Brain pericyte (primary cell): ENCODE data around the gene FBXL19.

Experiments
- DNase-seq: peaks from one replicate; pipeline ENCODE4 v3.0.0-alpha.2; 2012; ENCODE audit warnings: low read depth, low spot score

Gene FBXL19

DNA sequence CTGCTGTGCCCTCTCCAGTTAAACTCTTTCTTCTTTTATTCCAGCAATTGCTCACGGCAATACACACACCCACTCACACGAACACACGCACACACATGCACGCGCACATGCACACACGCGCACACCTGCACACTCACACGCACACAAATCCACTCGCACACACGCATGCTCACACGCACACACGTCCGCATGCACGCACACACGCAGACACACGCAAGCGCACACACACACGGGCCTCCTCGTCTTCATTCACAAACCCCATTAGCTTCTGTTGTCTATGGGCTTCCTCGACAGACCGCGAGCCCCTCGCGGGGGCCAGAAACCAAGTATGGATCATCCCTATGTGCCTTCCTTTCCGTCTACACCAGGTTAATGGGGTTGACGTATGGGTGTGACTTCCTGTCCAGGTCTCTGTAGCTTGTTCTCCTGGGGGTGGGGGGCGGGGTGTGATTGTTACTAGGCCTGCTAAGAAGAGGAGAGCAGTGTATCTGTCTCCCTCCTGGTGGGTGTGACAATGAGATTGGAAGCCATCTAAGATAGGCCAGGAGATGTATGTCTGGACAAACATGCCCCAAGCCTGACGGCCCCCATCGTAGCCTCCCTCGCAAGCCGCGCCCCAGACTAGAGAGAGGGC lies 27.6 kb upstream of the FBXL19 start:
- no peak for DNase-seq

DNA sequence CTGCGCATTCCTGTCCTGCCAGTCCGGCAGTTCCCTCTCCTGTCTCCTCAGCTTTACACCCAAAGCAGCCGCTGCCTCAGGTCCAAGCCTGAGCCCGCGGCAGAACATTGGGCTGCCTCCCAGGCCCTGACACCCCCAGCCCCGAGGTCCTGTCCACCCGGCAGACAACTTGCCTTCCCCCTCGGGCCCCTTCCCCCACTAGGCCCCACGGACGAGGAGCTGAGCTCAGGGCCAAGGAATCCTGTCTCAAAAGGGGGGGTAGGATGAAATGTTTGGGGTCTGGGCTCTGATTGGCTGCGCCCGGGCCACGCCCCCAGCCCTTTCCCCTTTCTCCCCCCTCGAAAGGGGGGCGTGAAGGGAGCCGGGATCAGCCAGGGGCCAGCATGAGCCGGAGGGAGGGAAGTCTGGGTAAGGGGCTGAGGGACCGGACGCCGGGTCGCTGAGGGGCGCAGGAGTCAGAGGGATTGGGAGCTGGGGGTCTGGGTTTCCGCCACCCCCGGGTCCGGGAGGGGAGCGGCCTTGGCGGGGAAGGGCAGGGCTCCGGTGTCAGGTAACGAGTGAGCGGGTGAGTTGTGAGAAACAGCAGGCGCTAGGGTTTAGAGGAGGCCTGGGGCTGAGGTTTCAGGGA lies 27.0 kb upstream of the FBXL19 start, which contains the start of gene CTF1:
TSS of gene CTF1 (plus strand) at position 354 of the 628 bp plus-strand sequence. CDS start at position 384, 30 bp downstream.
- peak; percentile 39 for DNase-seq

DNA sequence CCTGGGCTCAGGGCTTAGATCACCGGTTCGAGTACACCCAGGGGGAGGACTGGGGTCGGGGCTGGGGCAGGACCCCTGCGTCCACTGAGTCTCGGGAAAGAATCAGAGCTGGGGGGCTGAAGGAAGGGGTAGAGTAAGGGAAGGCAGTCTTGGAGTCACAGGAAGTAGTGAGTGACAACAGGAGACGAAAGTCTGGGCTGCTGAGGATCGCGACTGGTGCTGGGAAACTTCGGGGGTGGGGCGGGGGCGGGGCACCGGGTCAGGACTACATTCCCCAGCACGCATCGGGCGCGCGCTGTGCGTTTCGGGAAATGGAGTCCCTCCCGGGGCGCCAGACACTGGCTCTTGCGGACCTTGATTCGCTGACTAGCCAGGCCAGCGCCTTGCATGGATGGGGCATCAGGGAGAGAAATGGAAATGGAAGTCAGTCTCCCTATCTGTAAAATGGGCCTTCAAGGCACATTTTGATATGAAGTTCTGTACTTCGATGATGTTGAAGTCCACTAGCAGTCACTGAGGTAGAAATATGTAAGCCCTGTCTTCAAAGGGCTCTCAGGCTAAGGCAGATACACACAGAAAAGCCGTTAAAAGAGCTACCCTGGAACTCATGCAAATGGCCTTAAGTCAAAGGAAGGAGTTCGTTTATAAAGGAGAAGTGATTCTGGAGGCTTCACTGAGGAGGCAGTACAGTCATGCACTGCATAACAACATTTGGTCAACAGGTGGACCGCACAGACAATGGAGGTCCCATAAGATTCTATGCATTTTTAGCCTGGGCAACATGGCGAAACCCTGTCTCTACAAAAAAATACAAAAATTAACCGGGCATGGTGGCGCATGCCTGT lies 26.3 kb upstream of the FBXL19 start:
- peak; percentile 39 for DNase-seq

DNA sequence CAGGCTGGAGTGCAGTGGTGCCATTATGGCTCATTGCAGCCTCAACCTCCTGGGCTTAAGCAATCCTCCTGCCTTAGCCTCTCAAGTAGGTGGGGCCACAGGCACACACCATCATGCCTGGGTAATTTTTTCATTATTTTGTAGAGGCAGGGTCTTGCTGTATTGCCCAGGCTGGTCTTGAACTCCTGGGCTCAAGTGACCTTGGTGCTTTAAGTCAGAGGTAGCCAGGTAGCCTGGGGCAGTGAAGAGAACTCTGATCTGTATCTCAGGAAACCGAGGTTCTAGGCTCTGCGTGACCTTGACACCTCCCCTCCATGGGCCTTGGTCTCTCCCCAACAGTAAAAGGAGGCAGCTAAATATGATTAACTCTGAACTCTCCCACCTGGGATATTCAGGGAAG lies 23.6 kb upstream of the FBXL19 start:
- no peak for DNase-seq

DNA sequence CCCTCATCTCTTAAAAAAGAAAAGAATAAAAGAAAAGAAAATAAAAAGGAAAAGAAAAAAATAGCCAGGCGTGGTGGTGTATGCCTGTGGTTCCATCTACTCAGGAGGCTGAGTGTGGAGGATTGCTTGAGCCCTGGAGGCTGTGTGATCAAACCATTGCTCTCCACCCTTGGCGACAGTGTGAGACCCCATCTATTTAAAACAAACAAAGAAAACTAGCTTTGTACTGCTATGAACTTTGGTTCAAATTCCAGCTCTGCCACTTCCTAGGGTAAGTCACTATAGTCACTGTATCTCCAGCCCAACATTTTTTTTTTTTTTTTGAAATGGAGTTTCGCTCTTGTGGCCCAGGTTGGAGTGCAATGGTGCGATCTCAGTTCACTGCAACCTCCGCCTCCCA lies 22.8 kb upstream of the FBXL19 start:
- DNase-seq: no peak

DNA sequence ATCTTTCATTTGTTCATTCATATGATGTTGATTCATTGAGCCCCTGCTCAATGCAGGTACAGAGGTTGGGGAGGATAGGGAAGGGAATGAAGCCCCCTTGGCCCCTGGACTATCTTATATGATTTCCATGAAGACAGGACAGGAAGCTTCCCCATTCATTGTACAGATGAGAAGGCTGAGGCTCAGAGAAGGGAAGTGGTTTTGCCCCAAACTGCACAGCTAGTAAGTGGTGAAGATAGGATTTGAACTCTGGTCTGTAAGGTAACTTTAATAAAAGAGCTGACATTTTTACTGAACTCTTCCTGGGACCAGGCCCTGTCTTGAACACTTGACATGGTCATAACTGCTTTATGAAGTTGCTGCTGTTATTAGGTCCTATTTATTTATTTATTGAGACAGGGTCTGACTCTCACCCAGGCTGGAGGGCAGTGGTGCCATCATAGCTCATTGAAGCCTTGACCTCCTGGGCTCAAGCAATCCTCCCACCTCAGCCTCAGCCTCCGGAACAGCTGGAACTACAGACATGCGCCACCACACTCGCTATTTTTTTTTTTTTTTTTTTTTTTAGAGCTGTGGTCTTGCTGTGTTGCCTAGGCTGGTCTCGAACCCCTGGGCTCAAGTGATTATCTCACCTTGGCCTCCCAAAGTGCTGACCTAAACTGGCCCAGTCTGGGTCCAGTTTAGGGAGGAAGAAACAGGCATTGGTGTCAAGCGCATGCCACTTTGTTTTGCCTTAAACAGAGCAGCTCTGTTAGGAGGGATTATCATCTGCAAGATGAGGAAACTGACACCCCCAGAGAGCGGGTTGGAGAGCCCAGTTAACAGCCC lies 22.0 kb upstream of the FBXL19 start:
- DNase-seq: no peak

DNA sequence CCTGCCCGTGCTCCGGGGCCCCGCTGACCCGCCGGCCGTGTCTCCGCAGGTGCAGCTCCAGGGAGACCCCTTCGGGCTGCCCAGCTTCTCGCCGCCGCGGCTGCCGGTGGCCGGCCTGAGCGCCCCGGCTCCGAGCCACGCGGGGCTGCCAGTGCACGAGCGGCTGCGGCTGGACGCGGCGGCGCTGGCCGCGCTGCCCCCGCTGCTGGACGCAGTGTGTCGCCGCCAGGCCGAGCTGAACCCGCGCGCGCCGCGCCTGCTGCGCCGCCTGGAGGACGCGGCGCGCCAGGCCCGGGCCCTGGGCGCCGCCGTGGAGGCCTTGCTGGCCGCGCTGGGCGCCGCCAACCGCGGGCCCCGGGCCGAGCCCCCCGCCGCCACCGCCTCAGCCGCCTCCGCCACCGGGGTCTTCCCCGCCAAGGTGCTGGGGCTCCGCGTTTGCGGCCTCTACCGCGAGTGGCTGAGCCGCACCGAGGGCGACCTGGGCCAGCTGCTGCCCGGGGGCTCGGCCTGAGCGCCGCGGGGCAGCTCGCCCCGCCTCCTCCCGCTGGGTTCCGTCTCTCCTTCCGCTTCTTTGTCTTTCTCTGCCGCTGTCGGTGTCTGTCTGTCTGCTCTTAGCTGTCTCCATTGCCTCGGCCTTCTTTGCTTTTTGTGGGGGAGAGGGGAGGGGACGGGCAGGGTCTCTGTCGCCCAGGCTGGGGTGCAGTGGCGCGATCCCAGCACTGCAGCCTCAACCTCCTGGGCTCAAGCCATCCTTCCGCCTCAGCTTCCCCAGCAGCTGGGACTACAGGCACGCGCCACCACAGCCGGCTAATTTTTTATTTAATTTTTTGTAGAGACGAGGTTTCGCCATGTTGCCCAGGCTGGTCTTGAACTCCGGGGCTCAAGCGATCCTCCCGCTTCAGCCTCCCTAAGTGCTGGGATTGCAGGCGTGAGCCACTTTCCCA lies 21.1 kb upstream of the FBXL19 start:
- no peak for DNase-seq

DNA sequence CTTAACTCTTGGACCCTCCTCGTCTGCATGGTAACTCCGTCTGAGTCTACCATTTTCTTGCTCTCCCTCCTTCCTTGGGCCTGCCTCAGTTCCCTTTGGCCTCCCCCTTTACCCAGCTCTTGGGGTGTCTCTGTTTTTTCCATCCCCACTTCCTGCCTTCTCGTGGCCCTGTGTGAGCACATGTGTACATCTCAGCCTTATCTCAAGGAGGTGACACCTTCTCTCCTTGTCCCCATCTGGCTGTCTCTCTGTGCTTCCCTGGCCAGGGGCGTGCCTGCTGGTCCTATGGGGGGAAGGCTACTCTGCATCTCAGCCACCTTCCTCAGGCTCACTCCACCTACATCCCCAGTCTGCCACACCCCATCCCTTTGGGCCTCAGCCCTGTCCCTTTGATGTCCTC lies 20.4 kb upstream of the FBXL19 start:
- DNase-seq: no peak

DNA sequence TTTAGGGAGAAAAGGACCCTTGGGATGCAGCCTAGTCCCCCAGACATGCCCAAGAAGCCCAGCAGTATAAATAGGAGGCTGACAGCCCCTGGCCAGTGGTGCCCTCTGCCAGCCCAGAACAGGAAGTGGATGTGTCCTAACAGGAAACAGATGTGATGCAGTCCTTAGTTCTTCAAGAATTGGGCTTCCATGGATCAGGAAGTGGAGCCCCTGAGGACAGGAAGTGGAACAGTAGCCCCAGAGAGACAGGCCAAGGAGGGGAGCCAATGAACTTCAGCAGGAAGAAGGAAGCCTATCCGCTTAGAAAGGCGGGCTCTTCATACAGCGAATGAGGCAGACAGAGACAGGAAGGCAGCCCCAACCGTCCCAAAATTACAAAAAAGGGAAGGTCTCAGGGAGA lies 19.8 kb upstream of the FBXL19 start:
- no peak for DNase-seq

DNA sequence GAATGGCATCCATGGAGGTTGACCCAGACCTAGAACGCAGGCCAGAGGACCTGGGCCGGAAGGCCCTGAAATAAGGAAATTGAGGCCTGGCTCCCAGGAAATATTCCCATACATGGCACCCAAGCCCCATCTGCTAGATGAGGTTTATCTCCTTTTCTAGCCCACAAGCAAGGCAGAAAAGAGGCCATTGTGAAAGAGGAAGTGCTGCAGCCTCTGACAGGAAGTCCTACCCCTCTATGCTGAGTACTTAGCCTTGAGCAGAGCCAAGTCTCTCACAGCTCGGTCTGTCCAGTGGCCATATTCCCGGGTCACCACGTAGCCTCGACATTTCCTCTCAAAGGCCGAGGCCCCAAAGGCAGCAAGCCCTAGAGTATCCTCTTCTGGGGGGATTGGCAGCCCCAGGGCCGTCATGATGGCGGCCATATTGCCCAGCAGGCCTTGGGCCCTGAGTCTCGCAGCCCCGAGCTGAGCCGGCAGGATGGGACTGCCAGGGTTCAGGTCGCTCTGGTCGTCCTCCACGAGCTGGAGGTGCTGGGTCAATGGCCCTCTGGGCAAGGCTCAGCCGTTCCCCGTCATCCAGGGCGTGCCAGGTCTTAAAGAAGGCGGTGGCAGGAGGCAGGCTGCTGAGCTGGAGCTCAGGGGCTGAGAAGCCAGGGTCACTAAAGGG lies 19.1 kb upstream of the FBXL19 start:
- no peak for DNase-seq

DNA sequence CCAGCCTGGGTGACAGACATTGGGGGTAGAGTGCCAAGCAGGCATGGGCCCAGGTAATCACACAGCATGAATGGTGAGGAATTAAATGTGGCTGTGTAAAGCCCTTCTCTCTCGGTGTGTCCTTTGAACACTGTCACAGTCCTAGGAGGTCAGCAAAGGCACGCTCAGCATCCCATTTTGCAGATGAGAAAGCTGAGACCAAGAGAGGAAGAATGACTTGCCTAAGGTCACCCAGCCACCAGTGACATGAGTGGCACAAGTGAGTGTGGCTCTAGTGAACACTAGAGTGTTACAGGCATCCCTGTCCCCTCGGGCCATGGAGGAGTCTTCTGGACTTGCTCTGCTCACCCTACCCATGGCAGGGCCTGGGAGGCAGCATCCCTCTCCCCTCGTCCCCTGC lies 16.3 kb upstream of the FBXL19 start:
- no peak for DNase-seq

DNA sequence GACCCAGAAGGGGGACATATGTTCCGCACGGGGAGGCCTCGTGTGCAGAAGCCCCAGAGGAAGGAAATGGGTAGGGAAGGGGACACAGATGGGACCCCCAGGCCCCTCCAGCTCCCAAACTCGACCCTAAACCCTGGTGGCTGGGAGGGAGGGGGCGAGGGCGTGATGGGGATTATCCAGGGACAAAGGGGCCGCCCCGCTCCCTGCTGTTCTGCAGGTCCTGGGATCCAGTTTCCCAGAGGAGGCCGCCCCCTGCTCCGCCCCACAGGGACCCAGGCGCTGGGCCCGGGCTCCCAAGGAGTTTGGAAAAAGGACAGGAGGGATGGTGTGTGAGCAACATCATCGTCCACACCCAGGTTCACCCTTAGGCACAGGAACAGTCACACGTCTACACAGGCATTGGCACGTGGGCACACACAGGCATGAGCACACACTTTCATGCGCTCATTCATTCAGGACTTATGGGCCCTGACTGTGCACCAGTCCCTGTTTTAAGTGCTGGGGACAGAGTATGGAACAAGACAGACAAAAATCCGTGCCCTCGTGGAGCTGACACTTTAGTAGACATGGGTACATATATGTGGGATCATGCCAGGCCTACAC lies 12.8 kb upstream of the FBXL19 start:
- no peak for DNase-seq

DNA sequence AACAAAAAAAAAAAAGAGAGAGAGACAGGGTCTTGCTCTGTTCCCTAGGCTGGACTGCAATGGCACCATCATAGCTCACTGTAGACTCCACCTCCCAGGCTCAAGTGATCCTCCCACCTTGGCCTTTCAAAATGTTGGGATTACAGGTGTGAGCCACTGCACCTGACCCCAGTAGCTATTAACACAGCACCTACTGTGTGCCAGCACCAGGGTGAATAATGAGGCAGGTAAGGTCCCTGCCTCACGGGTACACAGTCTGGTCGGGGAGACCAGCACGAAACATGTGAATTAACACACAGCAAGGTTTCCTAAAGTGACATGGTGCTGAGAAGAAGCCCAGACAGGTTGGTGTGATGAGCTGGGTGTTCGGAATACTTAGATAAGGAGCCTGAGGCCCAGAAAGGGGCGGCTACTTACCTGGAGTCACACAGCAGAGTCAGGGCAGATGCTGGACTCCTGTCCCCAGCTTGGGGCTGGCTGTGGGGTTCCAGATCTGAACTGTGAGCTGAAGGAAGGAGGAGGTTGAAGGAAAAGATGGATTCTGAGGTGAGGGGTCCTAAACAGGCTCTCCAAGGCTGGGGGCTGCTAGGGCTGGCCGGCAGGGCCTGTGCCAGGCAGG lies 10.5 kb upstream of the FBXL19 start:
- DNase-seq: no peak

DNA sequence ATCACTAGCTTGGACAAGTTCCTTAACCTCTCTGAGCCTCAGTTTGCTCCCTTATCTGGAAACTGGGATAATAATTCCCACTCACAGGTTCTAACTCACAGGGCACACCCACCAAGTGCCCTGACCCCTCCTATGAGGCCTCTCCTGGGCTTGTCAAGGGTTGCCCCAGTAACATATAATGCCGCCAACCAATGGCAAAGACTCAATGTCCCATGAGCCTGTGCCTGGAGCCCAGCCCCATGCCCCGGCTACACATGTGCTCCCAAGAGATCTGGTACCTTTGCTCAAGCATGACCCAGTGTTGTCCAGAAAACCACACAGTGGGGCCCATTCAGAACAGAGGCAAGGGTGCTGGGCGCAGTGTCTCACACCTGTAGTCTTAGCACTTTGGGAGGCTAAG lies 8.5 kb upstream of the FBXL19 start:
- no peak for DNase-seq

DNA sequence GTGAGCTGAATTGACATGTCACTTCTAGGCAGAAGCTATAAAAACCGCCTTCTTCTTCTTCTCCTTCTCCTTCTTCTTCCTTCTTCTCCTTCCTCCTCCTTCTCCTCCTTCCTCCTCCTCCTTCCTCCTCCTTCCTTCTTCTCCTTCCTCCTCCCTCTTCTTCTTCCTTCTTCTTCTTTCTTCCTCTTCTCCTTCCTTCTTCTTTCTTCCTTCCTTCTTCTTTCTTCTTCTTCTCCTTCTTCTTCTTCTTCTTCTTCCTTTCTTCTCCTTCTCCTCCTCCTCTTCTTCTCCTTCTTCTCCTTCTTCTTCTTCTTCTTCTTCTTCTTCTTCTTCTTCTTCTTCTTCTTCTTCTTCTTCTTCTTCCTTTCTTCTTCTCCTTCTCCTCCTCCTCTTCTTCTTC lies 4.8 kb upstream of the FBXL19 start:
- DNase-seq: no peak

DNA sequence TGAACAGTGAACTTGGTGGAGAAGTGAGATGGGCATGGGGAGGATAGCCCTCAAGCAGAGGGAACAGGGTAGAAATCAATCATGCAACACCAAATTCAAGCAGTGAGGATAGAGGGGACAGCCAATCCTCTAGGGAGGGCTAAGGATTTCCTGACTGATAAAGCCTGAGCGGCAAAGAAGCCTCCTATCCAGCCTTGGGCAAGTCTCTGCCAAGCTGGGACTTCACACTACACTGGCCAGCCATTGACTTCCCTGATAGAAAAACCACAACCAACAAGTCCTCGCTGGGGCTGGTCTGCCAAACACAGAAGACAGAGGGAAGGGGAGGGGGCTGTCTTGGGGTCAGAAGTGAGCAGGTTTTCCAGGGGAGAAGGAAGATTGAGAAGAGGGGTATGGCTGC lies 2.5 kb upstream of the FBXL19 start:
- no peak for DNase-seq

DNA sequence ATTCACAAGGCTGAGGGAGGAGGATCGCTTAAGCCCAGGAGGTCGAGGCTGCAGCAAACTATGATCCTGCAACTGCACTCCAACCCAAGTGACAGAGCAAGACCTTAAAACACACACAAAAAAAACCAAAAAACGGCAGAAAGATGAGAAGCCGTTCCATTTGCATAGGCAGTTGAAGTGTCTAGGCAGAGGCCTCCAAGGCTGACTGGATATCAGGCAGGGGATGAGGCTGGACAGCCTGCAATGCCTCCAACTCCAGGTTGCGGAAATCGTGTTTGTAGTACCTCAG lies 2.0 kb upstream of the FBXL19 start:
- DNase-seq: no peak

DNA sequence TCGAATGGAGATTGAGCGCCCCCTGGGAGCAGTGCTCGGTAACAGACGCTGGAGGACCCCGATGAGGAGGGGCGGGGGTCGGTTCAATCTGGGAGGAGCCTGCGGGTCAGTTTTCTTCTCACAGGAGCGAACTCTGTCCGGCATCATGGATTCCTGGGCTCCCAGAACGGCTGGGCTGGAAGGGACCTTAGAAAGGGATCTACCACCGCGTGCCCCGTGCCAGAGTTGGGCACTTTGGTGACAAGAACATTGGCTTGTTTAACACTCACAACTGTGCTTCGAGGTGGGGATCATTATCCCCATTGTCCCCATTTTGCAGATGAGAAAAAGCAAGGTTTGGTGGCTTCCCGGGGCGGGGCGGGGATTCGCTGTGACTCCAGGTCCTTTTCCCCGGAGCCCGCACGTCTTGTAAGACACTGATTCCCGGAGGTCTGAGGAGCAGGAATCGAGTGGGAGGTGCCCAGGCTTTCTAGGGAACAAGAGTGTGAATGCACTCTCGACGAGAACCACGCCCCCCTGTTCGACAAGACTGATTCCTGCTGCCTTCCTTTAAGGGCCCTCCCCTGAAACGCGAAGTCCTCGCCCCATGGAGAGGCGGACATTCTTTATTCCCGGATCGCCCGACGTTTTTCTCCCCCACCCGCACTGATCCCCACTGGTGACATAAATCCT lies 1.5 kb upstream of the FBXL19 start:
- DNase-seq: peak; percentile 77

DNA sequence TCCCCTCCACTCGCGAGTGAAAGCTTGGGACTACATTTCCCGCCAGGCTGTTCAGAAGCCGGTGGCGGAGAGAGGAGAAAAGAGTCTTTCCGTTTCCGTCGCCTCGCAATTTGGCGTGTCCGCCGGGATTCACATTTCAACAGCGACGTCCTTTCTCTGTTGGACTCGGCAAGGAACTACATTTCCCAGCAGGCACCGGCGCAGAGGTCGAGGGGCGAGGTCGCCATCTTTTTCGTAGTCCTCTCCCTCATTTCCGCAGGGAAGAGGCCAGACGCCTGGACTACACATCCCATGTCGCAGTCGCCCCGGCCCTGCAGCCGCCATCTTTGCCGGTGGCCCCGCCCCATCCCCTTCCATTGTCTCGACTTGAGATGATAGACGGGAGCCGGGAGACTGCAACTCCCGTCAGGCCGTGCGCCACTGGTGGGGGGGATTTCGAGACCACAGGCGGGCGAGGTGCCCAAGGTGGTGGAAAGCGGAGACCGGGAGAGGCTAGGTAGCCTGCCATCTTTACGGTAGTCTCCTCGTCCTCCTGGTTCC lies 882 bp upstream of the FBXL19 start:
- DNase-seq: peak; percentile 100
